ENCODE results near the gene OMP. TPM values are rescaled to one million over a fixed set of nuclear protein-coding genes. Genes with fewer than 3 reads are reported as not detected.

The OMP gene
- total RNA-seq, 1 donor from 2014 or later = not detected

DNA sequence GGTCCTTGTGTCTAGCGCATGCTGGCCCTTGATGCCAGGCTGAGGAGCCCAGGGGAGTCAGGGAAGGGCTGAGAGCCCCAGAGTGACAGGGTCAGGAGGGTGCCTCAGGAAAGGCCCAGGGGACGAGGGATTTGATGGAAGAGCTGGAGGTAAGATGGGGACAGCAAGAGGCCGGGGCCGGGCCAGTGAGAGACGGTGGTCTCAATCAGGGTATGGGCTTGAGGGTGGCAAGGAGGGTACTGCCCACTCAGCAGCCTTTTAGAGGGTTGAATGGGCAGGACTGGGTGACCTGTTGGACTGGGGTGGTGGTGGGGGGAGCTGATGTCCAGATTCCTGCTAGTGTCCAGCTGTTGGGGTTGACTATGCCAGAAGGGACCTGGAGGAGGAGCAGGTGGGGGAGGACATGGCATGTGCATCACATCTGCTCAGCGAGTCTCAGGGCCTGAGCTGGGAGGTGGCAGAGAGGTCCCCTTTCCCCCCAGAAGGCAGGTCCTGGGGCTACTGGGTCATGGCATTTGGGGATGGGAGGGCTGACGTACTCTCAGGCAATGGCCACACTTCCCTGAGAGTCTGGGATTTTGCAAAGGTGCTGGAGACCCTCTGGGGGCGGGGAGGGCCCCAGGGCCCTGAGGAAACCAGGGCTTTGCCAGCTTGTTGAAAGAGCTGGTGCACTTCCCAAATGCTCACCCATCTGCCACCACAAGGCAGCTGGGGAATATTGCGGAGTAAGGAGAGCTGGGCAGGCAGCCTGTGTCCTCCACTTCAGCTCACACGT lies 43.8 kb downstream of the OMP start:
- peaks cover 8% of the 10 kb centered on the region for H3K27me3 Mint-ChIP-seq (ENCODE audit: unreplicated experiment)
- peaks cover 30% of the 10 kb centered on the region for H3K4me1 Mint-ChIP-seq (ENCODE audit: low read depth, unreplicated experiment)
- peaks cover 8% of the 10 kb centered on the region for H3K9me3 Mint-ChIP-seq (ENCODE audit: unreplicated experiment)
- peak overlapping the region; percentile 78 for H3K27ac Mint-ChIP-seq (ENCODE audit: unreplicated experiment)
- H3K36me3 Mint-ChIP-seq (ENCODE audit: unreplicated experiment) = no peaks in the 10 kb centered on the region
- TF ChIP-seq, protein P1, sequence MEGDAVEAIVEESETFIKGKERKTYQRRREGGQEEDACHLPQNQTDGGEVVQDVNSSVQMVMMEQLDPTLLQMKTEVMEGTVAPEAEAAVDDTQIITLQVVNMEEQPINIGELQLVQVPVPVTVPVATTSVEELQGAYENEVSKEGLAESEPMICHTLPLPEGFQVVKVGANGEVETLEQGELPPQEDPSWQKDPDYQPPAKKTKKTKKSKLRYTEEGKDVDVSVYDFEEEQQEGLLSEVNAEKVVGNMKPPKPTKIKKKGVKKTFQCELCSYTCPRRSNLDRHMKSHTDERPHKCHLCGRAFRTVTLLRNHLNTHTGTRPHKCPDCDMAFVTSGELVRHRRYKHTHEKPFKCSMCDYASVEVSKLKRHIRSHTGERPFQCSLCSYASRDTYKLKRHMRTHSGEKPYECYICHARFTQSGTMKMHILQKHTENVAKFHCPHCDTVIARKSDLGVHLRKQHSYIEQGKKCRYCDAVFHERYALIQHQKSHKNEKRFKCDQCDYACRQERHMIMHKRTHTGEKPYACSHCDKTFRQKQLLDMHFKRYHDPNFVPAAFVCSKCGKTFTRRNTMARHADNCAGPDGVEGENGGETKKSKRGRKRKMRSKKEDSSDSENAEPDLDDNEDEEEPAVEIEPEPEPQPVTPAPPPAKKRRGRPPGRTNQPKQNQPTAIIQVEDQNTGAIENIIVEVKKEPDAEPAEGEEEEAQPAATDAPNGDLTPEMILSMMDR (IDR thresholded peaks at IDR 0.05; ENCODE audit: partially characterized antibody, unreplicated experiment) = no peak
- no peak for DNase-seq
- no peak overlapping the region for H3K4me3 Mint-ChIP-seq (ENCODE audit: unreplicated experiment)

DNA sequence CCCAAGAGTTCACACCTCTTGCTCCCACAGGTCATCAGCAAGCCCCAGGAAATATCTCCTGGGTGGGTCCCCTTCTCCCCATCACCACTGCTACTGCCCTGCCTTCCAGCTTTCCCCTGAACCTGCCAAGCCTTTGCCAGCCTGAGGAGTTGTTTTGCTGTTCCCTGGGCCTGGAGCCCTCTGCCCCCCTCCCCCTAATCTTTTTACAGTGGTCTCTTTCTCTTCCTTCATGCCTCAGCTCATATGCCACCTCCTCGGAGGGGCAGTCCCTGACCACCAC lies 44.3 kb downstream of the OMP start:
- TF ChIP-seq, protein P1 (IDR thresholded peaks at IDR 0.05; ENCODE audit: partially characterized antibody, unreplicated experiment) = no peak
- Mint-ChIP-seq H3K9me3 (ENCODE audit: unreplicated experiment) (peaks cover 6% of the 10 kb centered on the region), H3K27me3 (ENCODE audit: unreplicated experiment) (peaks cover 8% of the 10 kb centered on the region), H3K4me3 (ENCODE audit: unreplicated experiment) (peak overlapping the region; percentile 47), H3K36me3 (ENCODE audit: unreplicated experiment) (no peaks in the 10 kb centered on the region), H3K4me1 (ENCODE audit: low read depth, unreplicated experiment) (peaks cover 31% of the 10 kb centered on the region), H3K27ac (ENCODE audit: unreplicated experiment) (peak overlapping the region; percentile 54)
- no peak for DNase-seq

- peaks cover 4% of the 10 kb centered on the region for H3K36me3 Mint-ChIP-seq (ENCODE audit: unreplicated experiment)
- peak overlapping the region; percentile 61 for H3K4me3 Mint-ChIP-seq (ENCODE audit: unreplicated experiment)
- peak overlapping the region; percentile 81 for H3K27ac Mint-ChIP-seq (ENCODE audit: unreplicated experiment)
- DNase-seq = peak; percentile 47
- peaks cover 10% of the 10 kb centered on the region for H3K27me3 Mint-ChIP-seq (ENCODE audit: unreplicated experiment)
- TF ChIP-seq, protein P1 (IDR thresholded peaks at IDR 0.05; ENCODE audit: partially characterized antibody, unreplicated experiment) = no peak
- H3K4me1 Mint-ChIP-seq (ENCODE audit: low read depth, unreplicated experiment) = peaks cover 38% of the 10 kb centered on the region
- peaks cover 7% of the 10 kb centered on the region for H3K9me3 Mint-ChIP-seq (ENCODE audit: unreplicated experiment)
Measured at GRCh38 chr11:77147668-77148321, 45.2 kb downstream of the OMP start.

- peaks cover 11% of the 10 kb centered on the region for H3K9me3 Mint-ChIP-seq (ENCODE audit: unreplicated experiment)
- no peak overlapping the region for H3K27ac Mint-ChIP-seq (ENCODE audit: unreplicated experiment)
- no peak overlapping the region for H3K4me3 Mint-ChIP-seq (ENCODE audit: unreplicated experiment)
- H3K27me3 Mint-ChIP-seq (ENCODE audit: unreplicated experiment) = peaks cover 17% of the 10 kb centered on the region
- TF ChIP-seq, protein P1 (IDR thresholded peaks at IDR 0.05; ENCODE audit: partially characterized antibody, unreplicated experiment) = no peak
- no peak for DNase-seq
- peaks cover 40% of the 10 kb centered on the region for H3K4me1 Mint-ChIP-seq (ENCODE audit: low read depth, unreplicated experiment)
- H3K36me3 Mint-ChIP-seq (ENCODE audit: unreplicated experiment) = peaks cover 5% of the 10 kb centered on the region
Measured at GRCh38 chr11:77148963-77149715, 46.5 kb downstream of the OMP start.
